GM18909 (cell line): ENCODE results near the gene GOLT1A.

ENCODE experiments used
- ATAC-seq: cut with Tn5 transposase; IDR thresholded peaks from one replicate; pipeline ENCODE4 v1.9.1; 2021; ENCODE audit warnings: mild to moderate bottlenecking; ENCODE audit not compliant: unreplicated experiment, poor library complexity

Gene GOLT1A

DNA sequence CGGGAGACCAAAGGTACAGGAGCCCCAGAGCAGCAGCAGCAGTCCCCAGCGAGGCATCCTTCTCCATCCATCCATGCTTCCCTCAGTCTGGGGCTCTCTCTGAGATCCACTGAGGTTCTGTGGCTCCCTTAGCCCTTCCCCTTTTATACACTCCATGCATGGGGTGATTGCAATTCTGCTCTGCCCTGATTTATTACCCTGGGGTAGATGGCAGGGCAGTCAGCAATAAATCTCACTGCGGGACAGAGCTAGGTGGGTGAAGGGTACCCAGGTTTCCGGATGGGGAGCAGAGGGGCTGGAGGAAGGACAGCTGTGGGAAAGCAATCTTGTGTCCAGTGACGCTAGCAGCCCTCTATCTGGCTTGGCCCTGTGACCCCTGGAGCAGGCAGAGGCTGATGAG is 47.6 kb downstream of the GOLT1A start, which contains the start of gene REN:
Gene REN, minus strand, starts transcription at position 119 of the 400 bp plus-strand sequence. Its CDS starts 44 bp downstream, at position 75.
- no peak for ATAC-seq

DNA sequence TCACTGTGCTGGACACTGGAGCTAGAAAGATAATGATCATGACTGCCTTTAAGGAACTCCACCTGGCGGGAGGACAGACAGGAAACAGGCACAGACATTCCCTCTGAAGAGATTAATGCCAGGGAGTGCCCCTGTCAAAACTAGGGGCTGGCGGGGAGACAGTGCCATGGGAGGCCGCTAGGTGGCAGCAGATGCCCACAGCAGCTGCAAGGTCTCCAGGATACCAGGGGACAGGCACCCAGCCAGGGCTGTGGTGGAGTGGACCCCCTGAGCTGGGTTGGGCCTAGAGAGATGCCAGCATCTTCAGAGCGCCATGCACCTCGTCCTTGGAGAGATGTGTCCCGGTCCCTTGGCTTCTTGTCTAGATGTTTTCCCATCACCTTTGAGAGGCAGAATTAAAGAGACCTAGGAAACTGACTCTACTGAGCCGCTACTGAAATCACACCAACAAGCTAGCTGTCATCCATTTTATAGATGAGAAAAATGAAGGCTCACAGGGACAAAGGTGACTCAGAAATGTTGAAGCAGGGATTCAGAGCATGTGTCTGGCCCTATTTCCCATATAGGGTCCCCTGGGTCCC is 51.2 kb downstream of the GOLT1A start:
- ATAC-seq, result peak; percentile 67

DNA sequence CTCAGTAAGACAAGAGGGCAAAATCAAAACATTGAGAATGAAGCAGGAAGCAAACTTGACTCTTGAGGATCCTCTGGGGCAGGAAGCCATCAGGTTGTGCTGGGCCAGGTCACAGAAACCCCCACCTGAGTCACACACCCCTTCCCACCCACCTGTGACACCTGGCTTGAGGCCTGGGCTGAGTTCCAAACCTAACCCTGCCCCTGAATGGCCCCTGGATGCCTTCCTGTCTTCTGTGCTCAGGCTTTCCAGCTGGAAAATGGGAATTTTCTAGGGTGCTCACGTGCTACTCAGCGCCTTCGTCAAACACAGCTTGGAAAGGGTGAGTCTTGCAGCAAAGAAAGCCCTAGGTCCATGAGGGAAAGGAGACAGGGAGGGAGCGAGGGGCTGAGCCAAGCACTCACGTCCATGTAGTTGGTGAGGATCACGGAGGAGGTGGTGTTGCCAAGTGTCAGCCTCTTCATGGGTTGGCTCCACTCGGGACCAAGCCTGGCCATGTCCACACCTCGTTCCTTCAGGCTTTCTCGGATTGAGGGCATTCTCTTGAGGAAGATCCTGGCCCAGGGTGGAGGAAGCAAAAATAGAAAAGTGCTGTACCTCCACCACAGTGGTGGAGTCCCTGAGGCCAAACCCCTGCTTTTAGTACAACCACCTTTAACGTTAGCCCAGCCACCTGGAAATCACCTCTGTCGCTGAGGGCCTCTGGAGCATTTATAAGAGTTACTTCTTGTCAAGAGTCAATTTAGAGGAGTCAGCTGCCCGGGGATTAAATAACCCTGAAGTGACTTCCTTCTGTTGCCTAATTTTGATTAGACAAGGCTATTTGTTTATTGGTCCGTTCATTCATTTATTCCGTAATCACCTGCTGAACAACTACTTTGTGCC is 51.9 kb downstream of the GOLT1A start:
- no peak for ATAC-seq

DNA sequence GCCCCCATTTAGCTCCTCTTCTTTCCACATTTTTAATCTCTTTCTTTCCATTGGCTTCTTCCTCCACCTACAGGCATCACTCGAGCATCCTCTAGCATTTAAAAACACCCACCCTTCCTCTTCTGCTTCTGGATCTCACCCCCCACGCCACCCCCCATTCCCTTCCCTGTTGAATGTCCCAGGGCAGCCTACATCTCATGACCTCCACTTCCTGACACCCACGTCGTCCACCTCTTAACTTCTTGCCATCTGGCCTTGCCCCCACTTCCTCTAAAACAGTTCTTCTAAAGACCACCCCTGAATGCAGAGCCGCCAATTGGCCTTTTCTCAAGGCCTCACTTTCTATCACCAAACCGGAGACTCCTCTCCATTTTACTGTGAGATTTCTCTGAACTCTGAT is 55.8 kb downstream of the GOLT1A start:
- no peak for ATAC-seq

DNA sequence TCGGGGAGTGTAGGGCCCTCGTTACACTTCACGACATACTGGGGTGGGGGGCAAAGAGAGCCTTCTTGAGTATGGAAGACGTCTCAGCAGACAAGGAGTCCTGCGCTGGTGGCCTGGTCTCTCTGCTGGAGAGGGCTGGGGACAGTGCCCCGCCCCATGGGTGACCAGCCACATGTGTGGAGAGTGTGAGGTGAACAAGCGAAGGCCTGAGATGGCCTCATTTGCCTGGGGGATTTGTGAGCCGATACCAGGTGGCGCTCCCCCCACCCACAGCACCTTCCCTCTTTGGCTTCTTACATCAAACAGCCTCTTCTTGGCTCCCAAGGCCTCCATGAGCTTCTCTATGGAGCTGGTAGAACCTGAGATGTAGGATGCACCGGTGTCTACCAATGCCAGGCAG is 57.9 kb downstream of the GOLT1A start:
- no peak for ATAC-seq

DNA sequence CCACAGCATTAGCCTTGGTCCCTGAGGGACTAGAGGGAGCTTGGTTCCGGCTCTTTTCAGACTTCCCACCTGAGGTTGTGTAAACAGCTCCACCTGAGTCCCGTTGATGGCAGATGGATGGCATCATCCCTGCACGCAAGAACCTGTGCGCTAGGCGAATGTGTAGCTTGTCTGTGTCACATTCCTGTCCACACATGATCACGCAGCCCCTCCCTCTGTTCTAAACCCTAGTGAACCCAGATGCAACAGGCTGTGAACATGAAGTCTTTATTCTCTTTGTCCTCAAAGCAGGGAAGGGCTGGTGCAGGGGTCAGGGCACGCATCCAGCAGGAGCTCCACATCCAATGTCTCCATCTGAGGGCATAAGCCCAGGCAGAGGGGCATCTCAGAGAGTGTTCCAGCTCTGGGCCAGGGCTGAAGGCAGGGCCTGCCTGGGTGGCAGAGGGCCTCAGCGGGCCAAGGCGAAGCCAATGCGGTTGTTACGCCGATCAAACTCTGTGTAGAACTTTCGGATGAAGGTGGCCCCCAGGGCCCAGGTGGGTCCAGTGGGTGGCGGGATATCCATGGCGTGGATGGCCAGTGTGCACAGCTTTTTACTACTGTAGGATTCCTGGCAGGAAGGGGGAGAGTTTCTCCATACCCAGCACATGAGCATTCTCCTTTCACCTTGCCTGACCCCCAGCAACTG is 59.1 kb downstream of the GOLT1A start:
- no peak for ATAC-seq

DNA sequence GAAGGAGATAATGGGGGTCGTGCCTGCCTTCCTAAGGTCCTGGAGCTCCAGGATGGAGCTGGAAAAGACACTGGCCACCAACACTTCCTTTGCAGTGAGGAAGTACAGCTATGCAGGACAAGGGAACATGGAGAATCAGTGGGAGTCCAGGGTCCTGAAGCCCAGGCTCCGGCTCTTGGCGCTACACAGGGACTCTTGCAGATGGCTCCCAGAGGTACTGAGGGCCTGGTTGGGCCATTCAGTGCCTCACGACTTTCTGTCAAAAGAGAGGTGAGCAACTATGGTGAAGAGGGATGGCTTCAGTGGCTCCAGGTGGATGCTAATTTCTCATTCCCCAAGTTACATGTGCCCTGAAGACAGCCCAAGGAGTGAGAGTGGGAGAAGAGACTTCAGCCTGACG is 60.1 kb downstream of the GOLT1A start:
- ATAC-seq, result no peak

DNA sequence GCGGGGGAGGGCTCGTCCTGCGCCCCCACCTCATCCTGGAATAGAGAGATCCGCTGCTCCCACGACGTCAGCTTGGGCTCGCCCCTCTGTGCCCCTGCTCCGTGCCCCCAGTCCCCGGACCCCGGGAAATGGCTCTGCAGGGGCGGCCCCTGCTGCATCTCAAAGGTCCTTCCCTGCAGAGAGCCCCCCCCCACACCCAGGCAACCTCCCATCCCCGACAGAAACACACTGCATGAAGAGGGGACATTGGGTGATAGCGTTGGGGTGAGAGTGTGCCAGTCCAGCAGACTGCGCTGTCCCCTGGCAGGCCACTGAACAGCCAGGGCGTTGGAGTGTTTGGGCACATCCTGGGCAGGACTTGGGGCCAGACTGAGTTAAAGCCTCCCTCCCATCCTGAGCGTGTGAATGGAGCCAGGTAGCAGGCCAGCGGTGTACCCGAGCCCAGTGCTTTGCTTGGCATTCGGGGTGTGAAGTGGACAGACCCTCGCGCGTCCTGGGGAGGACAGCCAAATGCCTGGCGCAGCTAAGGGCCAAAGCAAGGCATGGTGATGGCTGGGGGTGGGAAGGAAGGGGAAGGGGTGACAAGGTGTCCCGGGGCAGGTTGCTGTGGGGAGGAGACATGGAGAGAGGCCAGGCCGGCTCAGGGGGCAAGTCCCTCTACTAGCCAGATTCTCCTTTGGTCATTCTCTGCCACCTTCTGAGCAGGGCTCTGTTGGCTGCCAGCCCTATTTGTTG is 61.3 kb downstream of the GOLT1A start:
- ATAC-seq, result no peak

DNA sequence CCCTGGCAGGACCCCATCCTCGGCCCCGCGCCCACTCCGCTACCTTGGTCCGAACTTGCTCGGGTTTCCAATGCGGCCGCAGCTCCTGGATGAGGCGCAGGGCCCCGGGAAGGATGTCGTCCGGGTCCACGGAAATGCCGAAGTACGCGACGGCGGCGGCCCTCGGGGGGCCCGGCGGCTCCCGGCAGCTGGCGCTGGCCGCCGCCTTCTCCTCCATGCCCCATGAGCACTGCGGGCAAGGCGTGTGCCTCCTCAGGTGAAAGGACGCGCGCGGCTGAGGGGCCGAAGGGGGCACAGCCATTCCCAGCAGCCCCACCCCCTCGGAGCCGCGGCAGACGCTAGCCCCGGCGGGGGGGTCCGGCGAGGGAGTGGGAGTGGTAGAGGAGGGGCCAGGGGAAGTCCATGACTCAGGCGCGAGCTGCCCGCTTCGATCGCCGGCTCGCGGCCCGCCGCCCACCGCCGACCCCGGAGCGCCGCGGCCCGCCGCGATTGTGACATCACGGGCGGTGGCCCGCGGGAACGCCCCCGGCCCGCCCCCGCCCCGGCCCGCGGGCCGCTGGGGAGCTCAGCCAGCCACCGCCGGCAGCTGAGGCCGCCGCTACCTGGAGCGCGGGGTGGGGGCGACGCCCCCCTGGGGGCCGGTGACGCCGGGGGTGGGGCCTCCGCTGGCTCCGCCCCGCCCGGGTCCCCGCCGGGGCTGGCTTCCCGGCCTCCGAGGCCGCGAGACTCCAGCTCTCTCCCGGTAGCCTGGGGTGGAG is 62.1 kb downstream of the GOLT1A start, which contains the start of gene ETNK2:
Gene ETNK2, minus strand, starts transcription at position 493 of the 758 bp plus-strand sequence. Its CDS starts 192 bp downstream, at position 301.
- no peak for ATAC-seq

DNA sequence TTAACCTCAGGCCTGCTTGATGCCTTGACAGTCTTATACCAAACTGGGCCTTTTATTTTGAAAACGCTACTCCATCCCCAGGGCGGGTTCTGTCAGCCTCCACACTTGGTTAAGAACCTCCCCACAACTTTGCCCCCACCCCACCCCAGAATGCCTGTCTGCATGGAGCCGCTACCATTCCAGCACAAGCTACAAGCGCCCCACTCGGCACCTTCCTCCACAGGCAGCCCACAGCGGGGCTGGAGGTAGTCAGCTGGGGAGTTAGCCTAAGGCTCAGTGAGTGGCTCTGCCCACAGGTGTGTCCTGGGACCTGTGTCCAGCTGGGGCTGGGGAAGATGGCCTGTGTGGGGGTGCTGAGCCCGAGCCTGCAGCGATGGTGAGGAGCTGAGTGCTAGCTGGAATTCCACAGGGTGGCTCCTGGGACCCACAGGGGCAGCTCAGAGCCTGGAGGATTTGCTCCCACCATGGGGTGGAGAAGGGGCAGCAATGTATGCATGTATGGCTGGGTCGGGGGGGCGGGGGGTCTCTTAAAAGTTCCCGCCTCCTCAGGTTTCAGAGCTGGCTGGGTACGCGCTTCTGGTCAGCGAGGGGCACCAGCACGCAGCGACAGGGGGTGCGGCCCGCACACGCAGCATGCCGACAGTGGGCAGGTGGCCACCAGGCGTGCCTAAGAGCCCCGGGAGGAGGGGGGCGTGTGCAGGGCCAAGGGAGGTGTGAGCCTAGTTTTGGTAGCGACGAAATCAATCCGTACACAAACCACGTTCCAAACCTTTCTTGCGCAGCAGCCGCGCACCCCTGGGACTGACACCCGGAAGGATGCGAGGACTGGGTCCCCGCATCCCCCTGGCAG is 62.9 kb downstream of the GOLT1A start:
- ATAC-seq, result no peak

DNA sequence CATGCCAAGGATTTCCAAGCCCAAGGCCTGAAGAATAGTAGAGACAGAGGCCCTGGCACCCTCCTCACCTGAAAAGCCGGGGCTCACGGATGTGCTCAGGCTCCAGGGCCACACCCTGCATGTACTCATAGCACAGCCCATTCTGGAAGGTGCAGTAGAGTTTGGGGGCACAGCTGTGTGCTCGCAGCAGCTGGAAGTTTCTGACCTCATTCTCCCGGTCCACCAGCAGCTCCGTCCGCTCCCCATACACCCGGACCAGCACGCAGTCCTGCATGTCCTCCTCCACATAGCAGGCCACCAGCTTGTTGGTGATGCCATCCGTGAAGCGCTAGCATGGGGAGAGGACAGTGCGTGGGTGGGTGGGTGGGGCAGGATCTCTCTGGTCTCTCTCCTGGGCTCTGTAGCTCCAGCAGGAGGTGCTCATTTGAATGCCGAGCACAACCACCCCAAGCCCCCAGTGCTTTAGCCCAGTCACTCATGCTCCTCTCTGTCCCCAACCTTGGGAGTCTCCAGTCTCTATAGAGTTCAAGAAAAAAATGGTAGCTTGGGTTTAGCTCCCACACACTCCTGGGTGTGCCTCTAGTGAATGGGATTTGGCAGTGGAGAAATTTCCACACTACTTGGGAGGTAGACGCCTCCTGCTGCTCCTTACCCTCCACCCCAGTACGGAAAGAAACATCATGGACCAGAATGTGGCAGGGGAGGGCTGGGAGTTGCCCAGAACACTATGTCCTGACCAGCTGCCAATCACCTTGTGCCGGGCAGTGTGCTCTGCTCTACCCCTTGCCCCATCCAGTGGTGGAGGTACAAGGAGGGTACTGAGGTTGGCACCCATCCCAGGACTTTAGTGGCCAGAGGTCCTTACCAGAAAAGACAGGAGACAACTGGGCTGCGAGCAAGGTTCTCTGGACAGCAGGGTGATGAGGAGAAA is 63.9 kb downstream of the GOLT1A start:
- no peak for ATAC-seq

DNA sequence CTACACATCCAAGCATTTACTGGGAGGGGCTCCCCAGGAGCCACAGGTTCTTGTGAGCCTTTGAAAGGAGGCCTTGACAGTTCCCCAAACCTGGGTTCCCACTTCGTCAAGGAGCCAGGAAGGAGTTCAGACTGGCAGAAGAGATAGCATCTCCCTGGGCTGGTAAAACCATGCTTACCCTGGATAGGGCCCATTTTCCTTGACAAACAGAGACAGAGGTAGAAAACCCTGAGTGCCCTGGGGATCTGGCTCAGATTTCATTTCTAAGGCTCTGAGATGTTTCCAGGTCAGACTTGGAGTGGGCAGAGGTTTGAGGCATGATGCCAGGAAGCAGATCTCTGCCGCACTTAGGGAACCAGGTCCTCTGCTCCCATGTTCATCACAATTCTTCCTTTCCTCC is 64.7 kb downstream of the GOLT1A start:
- no peak for ATAC-seq
